Activated CD4-positive, alpha-beta T cell treated with anti-CD3 and anti-CD28 coated beads, Interleukin-2, amount 50 U/mL, for 4 hours (primary cell): ENCODE results near the gene SIM1.

Source experiments
- DNase-seq, 2 experiments: peaks; one replicate each; pipeline ENCODE4 v3.0.0-alpha.2; 2020

SIM1 gene, protein sequence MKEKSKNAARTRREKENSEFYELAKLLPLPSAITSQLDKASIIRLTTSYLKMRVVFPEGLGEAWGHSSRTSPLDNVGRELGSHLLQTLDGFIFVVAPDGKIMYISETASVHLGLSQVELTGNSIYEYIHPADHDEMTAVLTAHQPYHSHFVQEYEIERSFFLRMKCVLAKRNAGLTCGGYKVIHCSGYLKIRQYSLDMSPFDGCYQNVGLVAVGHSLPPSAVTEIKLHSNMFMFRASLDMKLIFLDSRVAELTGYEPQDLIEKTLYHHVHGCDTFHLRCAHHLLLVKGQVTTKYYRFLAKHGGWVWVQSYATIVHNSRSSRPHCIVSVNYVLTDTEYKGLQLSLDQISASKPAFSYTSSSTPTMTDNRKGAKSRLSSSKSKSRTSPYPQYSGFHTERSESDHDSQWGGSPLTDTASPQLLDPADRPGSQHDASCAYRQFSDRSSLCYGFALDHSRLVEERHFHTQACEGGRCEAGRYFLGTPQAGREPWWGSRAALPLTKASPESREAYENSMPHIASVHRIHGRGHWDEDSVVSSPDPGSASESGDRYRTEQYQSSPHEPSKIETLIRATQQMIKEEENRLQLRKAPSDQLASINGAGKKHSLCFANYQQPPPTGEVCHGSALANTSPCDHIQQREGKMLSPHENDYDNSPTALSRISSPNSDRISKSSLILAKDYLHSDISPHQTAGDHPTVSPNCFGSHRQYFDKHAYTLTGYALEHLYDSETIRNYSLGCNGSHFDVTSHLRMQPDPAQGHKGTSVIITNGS

DNA sequence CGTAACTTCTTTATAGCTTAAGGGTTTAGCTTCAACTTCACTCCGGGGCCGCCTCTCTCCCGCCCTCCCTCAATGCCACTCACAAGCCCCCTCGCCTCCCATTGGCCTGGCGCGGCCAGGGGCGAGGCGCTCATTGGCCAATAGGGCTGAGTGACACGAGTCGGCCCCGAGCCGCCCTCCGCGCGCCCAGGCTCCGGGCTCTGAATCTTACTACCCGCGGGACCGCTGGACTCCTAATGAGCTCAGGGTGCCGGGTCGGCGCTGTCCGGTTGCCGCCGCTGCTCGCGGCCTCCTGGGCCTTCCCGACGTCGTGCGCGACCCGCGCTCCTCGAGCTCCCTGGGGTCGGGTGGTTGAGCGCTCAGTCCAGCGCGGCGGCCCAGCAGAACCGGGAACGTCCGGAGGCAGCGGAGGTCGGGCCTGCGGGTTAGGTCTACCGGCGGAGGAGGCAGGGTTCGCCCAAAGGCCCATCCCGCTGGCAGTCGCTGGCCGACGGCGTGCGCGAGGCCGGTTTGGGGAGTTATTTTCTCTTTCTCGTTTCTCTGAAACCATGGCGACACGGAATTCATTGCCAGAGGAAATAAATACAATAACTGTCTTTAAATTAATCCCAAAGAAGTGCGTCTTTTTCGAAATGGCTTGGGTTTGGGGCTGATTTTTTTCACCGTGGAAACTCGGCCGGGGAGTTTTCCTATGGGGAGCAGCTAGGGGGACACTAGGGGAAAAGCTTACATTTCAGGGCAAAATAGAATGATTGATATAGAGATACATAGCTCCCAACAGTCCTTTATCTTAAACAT lies at the start of gene SIM1:
TSS of gene SIM1 (minus strand) at position 19 of the 798 bp plus-strand sequence. CDS start 1,453 bp downstream, outside the sequence.
- no peak for DNase-seq

DNA sequence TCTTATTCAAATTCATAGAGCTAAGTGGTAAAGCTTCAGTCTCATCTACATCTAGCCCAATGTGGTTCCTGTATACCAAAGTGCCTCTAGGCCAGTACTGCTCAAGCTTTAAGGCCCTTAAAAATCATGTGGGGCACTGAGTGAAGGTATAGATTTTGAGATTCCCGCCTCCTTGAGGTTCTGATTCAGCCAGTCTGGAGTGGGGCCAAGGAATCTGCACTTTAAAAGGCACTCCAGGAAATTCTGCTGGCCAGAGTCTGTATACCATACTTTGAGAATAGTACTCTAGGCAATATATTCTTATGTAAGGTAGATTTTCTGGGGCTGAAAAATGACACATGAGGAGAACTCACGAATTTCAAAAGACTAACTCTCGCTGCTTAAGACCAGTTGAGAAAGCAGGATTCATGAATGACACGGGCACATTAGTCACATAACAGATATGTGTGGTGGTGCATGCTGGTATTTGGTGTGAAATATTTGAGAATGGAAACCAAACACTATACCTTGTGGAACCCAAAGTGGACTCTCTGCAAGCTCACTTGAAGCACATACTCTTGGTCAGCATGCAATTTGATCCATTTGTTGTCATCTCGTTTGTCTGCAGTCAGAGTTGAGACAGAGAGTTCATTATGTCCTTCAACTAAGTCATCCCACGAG lies 47.6 kb upstream of the SIM1 start:
- no peak for DNase-seq

DNA sequence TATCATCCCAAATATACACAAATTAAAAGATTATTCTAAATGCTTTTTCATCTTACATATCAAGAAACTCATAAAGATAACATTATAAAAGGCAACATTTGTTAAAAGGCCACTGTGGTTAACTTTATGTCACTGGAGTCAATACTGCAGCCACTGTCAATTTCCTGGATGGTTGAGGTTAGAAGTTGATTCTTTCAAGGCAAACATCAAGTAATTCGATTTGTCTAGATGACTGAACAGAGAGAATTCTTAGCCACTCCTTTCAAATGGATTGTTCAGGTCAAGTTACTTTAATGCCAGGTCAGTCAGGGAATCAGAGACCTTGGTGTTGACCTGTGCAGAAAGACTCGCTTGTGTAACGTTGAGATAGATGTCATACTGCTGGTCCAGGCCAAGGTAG lies 44.4 kb upstream of the SIM1 start:
- DNase-seq = no peak

DNA sequence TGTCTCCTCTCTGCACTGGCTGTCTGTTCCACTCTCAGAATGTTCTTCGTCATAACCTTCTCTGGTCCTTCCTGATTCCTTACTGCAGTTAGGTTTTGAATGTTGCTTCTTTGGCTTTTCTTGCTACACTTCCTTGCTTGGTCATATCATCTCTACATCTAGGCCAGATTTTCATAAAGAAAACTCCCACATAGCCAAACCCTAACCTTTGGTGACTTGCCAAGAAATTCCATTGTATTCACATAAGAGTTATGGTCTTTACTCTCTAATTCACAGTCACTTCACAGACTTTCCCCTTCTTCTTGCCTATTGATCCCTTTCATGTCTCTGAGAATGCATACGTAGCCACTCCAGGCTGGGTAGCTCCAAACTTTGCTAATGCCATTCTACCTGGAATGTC lies 41.9 kb upstream of the SIM1 start:
- DNase-seq = no peak

DNA sequence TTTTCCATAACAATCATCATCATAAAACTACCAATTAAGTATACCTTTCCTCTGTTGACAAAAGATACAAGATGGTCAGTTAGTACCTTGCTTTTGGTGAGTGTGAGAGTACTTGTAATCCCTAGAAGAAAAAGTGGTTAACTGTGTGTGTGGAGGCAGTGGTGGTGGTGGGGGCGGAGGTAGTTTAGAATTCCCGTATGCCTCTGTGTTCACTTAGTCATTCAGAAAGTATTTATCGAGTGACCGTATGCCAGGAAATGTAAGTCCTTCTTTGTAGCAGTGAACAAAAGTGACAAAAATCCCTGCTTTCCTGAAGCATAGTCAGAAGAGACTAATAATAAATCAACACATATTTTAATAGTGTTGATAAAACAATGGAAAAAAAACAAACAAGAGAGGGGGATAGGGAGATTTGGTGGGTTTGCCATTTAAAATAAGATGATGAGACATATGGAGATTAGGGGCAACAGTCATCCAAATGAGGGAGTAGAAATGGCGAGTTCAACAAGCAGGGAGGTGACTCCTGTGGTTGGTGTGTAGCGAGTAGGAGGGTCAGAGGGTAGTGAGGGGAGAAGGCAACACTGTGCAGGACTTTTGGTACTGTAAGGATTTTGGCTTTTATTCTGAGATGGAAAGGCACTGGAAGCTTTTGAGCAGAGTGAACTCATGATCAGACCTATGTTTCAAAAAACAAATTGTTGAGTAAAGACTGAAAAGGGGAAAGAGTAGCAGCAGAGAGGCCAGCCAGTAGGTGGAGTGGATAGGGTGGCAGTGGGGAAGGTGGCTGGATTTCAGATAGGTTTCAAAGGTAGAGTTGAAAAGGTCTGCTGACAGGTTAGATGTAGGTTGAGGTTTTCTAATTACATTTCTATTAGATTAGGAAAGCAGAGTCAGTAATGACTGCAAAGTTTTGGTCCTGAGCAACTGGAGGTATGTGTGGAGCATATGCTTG lies 40.3 kb upstream of the SIM1 start:
- DNase-seq = no peak

DNA sequence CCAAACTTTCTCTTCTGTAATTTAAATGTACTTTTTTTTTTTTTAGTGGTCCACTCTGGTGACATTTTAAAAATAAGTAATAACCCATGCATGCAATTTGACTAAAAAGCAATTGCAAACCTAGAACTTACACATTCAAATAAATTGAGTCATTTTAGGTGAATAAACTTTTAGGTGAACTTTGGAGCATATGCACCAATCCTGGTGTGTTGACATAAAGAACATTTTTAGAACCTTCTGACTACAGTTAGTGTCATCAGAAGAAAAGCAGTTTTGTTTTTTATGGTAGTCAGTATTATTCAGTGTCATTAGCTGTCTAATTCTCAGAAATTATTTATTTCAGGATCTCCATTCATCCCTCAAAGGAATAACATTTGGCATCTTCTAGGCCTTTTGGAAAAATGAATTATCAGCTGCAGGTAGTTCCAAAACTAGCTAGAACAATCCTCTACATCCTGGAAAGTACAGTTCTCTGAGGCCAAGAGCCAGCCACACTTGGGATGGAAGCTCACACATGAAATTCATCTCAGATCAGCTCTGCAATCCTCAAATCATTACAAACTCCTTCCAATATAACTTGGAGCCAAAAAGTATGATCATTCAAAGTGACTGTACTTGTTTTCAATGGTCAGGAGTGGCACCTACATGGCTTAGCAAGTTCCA lies 38.5 kb upstream of the SIM1 start:
- no peak for DNase-seq

DNA sequence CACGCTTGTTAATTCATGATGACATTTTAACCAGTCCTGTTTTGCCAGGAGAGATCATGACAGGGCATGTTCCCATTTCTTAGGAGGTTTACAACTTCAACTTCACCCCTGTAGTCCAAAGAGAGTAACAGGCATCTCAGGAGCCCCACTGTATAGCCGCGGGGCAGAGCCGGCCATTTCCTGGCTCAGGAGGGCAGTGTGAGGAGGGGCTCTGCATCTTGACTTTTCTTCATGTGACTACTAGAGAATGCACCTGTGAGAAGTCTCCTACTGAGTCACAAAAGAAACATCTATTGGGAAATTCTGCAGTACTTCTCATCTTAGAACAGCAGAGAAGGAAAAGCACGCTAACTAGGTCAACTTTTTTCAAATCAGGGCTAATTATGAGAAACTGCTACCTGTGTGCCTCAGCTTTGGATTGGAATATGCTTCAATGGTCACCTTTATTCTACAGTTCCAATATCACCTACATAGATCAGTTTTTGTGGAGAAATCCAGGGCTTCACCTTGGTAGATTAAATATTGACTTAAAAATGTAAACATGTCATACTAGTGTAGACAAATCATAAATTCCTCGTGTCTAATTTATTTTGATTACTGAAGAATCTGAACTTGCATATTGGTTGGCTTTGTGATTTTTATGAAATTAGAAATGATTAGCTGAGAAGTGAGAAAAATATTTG lies 28.6 kb upstream of the SIM1 start:
- no peak for DNase-seq

DNA sequence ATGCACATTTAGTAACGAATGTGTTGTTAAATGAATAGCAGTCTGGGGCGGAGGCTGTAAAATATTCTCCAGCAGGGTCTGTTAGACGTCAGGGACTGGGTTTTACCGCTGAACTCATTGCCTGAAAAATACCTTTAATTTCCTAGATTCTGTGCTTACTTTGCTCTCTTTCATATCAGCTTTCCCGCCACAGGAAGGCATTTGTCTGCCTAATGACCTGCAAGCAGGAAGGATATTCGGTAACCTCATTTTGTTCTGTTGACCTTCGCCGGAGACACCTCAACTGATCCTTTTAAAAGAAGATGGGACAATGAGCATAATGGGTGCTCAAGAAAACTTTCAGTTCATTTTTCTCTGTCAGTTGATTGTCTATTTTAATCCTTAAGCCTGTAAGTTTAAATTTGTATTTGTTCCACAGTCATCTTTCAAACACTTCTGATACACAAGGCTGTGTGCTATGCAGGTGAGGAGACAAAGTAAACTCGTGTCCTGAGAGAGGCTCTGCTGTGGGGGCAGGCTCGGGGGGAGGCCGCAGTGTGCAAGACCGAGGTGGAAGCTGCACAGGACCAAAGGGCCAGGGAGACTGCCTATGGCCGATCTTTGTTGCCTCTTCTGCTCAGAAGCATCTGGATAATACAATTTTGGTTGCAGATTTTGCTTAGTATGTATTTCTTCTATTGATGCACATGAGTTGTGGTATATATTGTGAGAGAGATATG lies 27.4 kb upstream of the SIM1 start:
- DNase-seq = no peak

DNA sequence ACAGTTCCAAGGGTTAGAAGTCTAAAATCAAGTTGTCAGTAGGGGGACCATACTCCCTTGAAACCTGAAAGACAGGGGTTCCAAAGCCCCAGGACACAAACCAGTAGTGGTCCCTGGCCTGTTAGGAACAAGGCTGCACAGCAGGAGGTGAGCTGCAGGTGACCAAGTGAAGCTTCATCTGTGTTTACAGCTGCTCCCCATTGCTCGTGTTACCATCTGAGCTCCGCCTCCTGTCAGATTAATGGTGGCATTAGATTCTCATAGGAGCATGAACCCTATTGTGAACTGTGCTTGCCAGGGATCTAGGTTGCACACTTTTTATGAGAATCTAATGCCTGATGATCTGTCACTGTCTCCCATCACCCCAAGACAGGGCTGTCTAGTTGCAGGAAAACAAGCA lies 25.3 kb upstream of the SIM1 start:
- no peak for DNase-seq

DNA sequence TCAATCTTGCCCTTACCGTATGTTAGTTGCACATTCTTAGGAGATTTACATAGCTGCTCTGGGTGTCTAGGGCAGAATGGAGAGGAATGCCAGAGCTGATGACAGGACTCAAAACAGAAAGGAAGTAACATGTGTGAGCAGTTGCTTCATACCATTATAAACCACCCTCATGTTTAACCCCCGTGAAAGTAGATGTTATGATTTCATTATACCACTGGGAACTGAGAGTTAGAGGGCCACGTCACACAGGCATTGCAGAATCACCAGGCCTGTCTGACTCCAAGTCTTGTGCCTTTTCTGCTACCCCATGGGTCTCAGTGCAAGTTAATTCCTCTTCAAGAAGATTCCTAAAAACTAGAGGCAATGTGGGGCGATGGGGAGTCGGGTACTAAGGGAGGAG lies 23.5 kb upstream of the SIM1 start:
- no peak for DNase-seq

DNA sequence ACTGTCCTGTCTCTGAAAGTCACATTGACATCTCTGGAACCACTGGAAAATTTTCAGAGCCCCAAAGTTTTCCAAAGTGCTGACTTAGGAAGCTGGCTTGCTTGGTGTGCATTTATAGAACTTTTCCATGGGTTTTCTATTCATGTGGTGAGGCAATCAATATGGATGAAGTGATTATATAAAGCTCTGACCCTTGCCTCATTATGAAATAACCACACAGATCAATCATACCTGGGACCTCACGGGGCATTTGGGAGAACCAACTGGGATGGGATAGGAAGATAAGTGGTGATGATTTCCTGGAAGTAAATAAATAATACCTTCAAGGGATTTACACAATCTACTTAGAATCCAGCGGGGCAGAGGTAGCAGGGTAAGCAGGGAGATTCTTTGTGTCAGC lies 22.9 kb upstream of the SIM1 start:
- no peak for DNase-seq

DNA sequence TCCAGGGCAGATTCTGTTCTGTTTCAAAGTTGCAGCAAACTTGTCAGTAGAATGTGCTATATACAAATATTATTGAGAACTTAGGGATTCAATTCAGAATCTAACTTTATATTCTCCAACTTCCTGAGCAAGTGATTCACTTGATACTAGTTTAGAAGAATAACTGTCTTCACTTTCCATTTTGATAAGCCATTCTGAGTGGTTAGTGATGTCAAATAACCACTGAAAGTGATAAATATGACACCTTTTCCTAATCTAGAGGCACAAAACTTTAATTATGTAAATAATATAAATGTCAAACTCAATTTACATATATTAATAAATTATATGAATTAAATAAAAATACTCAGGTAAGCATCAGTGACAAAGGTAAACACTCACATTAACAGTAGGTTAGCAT lies 20.5 kb upstream of the SIM1 start:
- no peak for DNase-seq

DNA sequence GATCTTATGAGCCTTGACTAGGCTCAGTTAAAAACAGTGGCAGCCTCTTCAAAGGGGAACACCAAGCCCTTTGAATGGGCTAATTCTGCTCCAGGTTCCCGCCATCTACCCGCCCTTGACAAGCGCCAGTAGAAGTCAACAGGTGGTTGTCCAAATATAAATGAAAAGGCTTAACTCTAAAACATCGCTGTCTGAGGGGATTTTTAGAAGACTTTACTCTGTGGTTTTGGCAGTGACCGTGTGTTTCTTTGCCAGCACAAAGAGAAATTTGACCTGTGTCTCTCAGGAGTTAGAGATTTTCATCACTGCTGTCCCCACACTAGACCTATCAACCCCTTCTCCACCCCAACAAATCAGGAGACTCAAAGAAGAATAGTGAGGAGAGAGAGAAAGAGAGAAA lies 19.8 kb upstream of the SIM1 start:
- no peak for DNase-seq

DNA sequence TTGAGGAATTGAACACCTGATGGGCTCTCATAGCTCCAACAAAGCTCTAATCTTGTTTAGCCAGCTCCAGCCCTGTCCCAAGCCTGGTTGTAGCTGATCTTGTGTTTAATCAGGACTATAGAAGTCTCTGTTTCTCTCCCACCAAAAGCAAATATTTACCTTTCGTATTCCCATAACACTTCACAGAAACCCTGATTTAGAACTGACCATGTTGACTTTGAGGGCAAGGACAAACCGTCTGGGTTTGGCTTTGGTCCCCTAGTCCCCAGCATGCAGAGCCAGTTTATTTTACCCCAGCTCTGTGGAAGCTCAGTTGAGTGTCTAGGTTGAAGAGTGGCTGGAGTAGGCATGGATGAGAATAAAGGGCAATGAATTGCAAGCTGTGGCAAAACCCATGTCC lies 18.0 kb upstream of the SIM1 start:
- no peak for DNase-seq

DNA sequence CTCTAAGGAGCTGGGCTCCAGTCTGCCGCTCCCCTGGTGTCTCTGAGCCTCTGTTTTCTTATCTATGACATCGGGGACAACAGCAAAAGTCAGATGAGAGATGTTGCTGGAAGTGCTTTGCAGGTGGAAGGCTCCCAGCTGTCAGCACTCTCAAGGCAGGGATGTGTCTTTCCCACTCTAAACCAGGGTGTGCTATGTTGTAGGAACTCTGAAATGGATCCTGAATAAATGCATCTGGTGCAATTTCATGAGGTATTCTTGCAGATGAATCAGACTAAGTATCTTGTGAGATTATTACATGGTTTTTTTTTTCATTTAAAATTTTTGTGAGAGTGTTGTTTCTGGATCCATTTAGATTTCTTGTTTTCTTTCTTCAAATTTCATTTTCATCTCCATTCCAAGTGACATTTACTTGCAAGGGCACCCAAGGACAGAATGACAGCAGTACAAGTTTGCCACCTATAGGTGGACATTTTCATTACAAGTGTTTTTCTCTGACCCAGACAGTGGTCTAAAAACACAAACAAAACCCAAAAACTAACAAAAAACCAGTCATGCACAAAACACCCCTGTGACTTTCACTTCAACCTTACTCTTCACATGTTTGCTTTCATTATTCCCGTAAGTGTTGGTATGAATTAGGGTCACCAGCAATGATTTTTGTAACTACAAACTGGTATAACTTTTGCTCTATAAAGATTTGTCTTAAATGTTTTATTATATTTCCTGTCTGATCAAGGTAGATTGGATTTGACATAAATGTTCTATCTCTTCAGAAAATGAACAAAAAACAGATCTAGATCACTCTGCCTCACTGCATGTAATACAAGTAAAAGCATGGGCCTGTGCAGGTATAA lies 14.7 kb upstream of the SIM1 start:
- no peak for DNase-seq

DNA sequence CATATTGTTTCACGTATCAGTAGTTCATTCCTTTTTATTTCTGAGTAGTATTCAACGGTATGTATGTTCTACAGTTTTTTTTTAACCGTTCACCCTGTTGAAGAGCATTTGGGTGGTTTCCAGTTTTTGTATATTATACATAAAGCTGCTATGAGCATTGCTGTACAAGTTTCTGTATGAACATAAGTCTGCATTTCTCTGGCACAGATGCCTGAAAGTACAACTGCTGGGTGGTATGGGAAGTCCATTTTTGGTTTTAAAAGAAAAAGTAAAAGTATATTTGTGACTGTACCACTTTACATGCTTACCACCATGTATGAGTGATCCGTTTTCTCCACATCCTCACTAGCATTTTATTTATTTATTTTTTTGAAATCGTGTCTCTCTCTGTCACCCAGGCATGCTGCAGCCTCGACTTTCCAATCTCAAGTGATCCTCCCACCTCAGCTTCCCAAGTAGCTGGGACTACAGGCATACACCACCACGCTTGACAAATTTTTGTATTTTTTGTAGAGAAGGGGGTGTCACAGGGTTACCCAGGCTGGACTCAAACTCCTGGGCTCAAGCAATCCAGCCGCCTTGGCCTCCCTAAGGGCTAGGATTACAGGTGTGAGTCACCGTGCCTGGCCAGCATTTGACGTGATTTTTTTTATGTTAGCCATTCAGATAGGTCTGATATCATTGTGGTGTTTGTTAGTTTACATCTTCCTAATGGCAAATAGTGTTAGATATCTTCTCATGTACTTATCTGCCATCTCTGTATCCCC lies 11.0 kb upstream of the SIM1 start:
- no peak for DNase-seq

DNA sequence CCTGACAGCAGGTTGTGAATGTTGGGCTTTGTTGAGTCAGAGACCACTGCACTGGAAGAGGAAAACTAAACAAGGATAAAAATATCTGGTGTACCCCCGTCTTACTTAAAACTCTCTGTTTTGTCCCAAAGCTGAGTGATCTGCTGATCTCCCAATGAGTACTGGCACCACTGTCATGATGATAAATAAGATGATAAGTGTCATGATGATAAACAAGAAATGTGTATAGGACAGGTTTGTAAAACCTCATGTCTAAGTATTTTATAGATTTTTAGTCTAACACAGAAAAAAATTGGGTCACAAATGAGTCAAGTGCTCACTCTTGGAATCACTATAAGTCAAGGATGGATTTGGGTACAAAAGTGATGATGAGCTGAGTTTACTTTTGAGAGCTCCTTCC lies 8.5 kb upstream of the SIM1 start:
- no peak for DNase-seq

DNA sequence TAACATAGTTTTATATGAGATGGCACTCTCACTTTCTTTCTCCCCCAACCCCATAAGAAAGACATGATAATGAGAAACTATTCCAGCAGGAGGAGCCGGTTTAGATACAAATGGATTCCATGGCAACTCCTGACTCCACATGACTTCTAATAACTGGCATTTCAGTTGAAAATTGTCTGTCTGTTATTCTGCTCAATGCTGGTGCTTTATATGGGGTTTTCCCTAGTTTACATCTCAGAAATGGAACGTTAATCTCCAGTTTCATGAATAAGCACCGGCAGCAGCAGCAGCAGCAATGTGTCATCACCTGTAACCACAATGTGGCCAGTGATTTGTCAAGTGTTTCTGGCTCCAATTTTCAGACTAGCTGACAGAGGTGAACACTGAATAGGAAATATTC lies 8.0 kb upstream of the SIM1 start:
- DNase-seq = no peak
